OCI-LY1 (cell line): Measurements from ENCODE around the gene RPS6KA2.

Experiments
- H2AFZ ChIP-seq: fragments of 200-600 bp; sonication (generic), shearing (Covaris generic); 2 replicates; pipeline ENCODE4 v1.6.0; 2014; ENCODE audit warnings: antibody characterized with exemption, mild to moderate bottlenecking, low read length
- H3F3A ChIP-seq: fragments of 200-600 bp; sonication (generic), shearing (Covaris generic); 2 replicates; pipeline ENCODE4 v1.6.0; 2014; ENCODE audit warnings: mild to moderate bottlenecking, antibody characterized with exemption, low read length, moderate library complexity; ENCODE audit not compliant: insufficient read depth
- H3K27ac ChIP-seq: fragments of 200-600 bp; sonication (generic); 2 replicates; pipeline ENCODE4 v1.5.1; 2014; ENCODE audit warnings: low read length, mixed run types, mild to moderate bottlenecking, low read depth; ENCODE audit not compliant: poor library complexity, severe bottlenecking
- H3K27me3 ChIP-seq: fragments of 200-600 bp; sonication (generic); 2 replicates; pipeline ENCODE4 v1.6.0; 2014; ENCODE audit warnings: antibody characterized with exemption, mild to moderate bottlenecking, low read length, moderate library complexity; ENCODE audit not compliant: insufficient read depth
- H3K36me3 ChIP-seq: fragments of 200-600 bp; sonication (generic); 2 replicates; pipeline ENCODE4 v1.6.1; 2014; ENCODE audit warnings: mild to moderate bottlenecking, antibody characterized with exemption, low read length, moderate library complexity, mixed read lengths; ENCODE audit not compliant: insufficient read depth
- H3K4me1 ChIP-seq: fragments of 200-600 bp; sonication (generic); 2 replicates; pipeline ENCODE4 v1.5.1; 2014; ENCODE audit warnings: mild to moderate bottlenecking, low read length, moderate library complexity; ENCODE audit not compliant: insufficient read depth, severe bottlenecking
- H3K4me2 ChIP-seq: fragments of 200-600 bp; sonication (generic), shearing (Covaris generic); 2 replicates; pipeline ENCODE4 v1.6.1; 2014; ENCODE audit warnings: low read length
- H3K4me3 ChIP-seq: fragments of 200-600 bp; sonication (generic); 2 replicates; pipeline ENCODE4 v1.5.1; 2014; ENCODE audit warnings: low read length, low read depth, mild to moderate bottlenecking, mixed read lengths; ENCODE audit not compliant: poor library complexity, severe bottlenecking
- H3K79me2 ChIP-seq: fragments of 200-600 bp; shearing (Covaris generic); 2 replicates; pipeline ENCODE4 v1.6.1; 2016; ENCODE audit warnings: mixed run types, low read length, mixed read lengths; ENCODE audit not compliant: insufficient read depth
- H3K9ac ChIP-seq: fragments of 200-600 bp; sonication (generic), shearing (Covaris generic); 2 replicates; pipeline ENCODE4 v1.6.1; 2014; ENCODE audit warnings: mild to moderate bottlenecking, low read length, mixed read lengths
- H3K9me2 ChIP-seq: fragments of 200-600 bp; sonication (generic), shearing (Covaris generic); 2 replicates; pipeline ENCODE4 v1.6.1; 2014; ENCODE audit warnings: low read depth, mild to moderate bottlenecking, low read length, mixed read lengths
- H3K9me3 ChIP-seq: fragments of 200-600 bp; shearing (Covaris generic); 2 replicates; pipeline ENCODE4 v1.6.1; 2014; ENCODE audit warnings: low read length, mixed read lengths
- H4K20me1 ChIP-seq: fragments of 200-600 bp; sonication (generic), shearing (Covaris generic); 2 replicates; pipeline ENCODE4 v1.6.0; 2016; ENCODE audit warnings: mild to moderate bottlenecking, low read length; ENCODE audit not compliant: insufficient read depth
- EZH2 ChIP-seq: fragments of 200-600 bp; sonication (generic), shearing (Covaris generic); IDR thresholded peaks from 2 replicates; pipeline ENCODE4 v1.8.0; 2017; ENCODE audit warnings: borderline replicate concordance, mixed run types, mild to moderate bottlenecking, antibody characterized with exemption, low read length, moderate library complexity, mixed read lengths
- TF ChIP-seq, protein P1 (sequence below): fragments of 200-600 bp; sonication (generic), shearing (Covaris generic); IDR thresholded peaks from 2 replicates; pipeline ENCODE4 v1.5.1; 2017; ENCODE audit warnings: mild to moderate bottlenecking, antibody characterized with exemption, low read length, moderate library complexity, mixed read lengths

RPS6KA2 gene

GRCh38 chr6:166592821-166593220 is 34.2 kb downstream of the RPS6KA2 start:
- H3K4me3 ChIP-seq, result no peak overlapping the region
- no peak overlapping the region for H2AFZ ChIP-seq
- H3K4me1 ChIP-seq, result peaks cover 19% of the 10 kb centered on the region
- no peak overlapping the region for H3K4me2 ChIP-seq
- H4K20me1 ChIP-seq, result no peaks in the 10 kb centered on the region
- H3K27ac ChIP-seq, result no peak overlapping the region
- no peaks in the 10 kb centered on the region for H3F3A ChIP-seq
- H3K36me3 ChIP-seq, result no peaks in the 10 kb centered on the region
- no peaks in the 10 kb centered on the region for H3K79me2 ChIP-seq
- H3K27me3 ChIP-seq, result no peaks in the 10 kb centered on the region
- no peaks in the 10 kb centered on the region for H3K9me3 ChIP-seq
- H3K9me2 ChIP-seq, result no peaks in the 10 kb centered on the region
- no peak for TF ChIP-seq EZH2
- TF ChIP-seq, protein P1, sequence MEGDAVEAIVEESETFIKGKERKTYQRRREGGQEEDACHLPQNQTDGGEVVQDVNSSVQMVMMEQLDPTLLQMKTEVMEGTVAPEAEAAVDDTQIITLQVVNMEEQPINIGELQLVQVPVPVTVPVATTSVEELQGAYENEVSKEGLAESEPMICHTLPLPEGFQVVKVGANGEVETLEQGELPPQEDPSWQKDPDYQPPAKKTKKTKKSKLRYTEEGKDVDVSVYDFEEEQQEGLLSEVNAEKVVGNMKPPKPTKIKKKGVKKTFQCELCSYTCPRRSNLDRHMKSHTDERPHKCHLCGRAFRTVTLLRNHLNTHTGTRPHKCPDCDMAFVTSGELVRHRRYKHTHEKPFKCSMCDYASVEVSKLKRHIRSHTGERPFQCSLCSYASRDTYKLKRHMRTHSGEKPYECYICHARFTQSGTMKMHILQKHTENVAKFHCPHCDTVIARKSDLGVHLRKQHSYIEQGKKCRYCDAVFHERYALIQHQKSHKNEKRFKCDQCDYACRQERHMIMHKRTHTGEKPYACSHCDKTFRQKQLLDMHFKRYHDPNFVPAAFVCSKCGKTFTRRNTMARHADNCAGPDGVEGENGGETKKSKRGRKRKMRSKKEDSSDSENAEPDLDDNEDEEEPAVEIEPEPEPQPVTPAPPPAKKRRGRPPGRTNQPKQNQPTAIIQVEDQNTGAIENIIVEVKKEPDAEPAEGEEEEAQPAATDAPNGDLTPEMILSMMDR, result no peak
- no peak overlapping the region for H3K9ac ChIP-seq

DNA sequence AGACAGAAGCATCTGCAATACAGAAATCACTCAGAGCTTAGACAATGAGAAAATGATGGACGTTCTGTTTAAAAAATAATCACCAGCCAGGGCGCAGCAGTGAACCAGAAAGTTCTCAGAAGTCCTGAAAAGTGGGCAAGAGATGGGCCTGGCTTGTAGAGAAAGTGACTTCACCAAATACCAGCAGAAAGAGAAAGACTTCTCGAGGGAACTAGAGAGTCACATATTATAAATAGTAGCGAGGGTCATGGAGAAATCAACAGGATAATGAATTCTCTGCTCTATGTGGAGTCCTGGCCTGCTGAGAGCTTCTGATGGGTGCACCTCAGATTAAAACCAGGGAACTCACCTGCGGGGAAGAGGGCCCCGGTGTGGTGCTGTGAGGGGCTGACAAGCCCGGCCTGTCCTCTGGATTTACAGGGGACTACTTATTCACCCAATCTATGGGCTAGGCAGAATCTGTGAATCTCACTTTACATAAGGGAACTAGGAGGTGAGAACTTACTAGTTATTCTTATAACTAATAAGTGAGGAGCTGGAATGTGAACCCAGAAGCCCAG is 35.0 kb downstream of the RPS6KA2 start:
- H3K79me2 ChIP-seq, result no peaks in the 10 kb centered on the region
- no peaks in the 10 kb centered on the region for H3F3A ChIP-seq
- H3K27me3 ChIP-seq, result no peaks in the 10 kb centered on the region
- peaks cover 26% of the 10 kb centered on the region for H3K4me1 ChIP-seq
- no peaks in the 10 kb centered on the region for H4K20me1 ChIP-seq
- no peak overlapping the region for H2AFZ ChIP-seq
- no peak overlapping the region for H3K4me2 ChIP-seq
- TF ChIP-seq EZH2, result no peak
- TF ChIP-seq, protein P1, result no peak
- H3K36me3 ChIP-seq, result no peaks in the 10 kb centered on the region
- no peak overlapping the region for H3K27ac ChIP-seq
- no peak overlapping the region for H3K4me3 ChIP-seq
- H3K9me3 ChIP-seq, result no peaks in the 10 kb centered on the region
- H3K9ac ChIP-seq, result no peak overlapping the region
- no peaks in the 10 kb centered on the region for H3K9me2 ChIP-seq

DNA sequence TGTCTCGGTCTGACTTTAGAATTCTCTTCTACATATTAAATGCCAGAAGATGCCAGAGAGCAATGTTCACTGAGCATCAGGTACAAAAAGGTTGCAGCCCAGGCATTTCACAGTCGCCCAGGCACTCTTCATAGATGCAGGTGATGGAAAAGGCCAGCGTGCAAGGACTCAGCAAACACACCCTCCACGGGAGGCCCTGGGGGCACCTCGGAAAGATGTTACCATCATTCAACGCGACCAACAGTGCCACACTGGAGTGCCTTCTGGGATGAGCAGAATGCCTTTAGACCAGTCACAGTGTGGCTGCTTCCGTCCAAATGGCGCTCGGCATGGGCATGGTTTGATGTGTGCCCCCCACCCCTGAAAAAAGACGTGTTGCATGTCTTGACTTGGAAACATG is 36.0 kb downstream of the RPS6KA2 start:
- no peak overlapping the region for H2AFZ ChIP-seq
- no peak overlapping the region for H3K9ac ChIP-seq
- H3F3A ChIP-seq, result no peaks in the 10 kb centered on the region
- TF ChIP-seq, protein P1, result no peak
- TF ChIP-seq EZH2, result no peak
- H3K27ac ChIP-seq, result no peak overlapping the region
- H3K79me2 ChIP-seq, result no peaks in the 10 kb centered on the region
- H3K9me2 ChIP-seq, result no peaks in the 10 kb centered on the region
- H3K27me3 ChIP-seq, result no peaks in the 10 kb centered on the region
- H4K20me1 ChIP-seq, result no peaks in the 10 kb centered on the region
- H3K4me3 ChIP-seq, result no peak overlapping the region
- H3K36me3 ChIP-seq, result no peaks in the 10 kb centered on the region
- H3K9me3 ChIP-seq, result no peaks in the 10 kb centered on the region
- H3K4me1 ChIP-seq, result peaks cover 29% of the 10 kb centered on the region
- H3K4me2 ChIP-seq, result no peak overlapping the region
